Common myeloid progenitor, CD34-positive (primary cell): ENCODE measurements around the gene LONRF2.
"Not testable (repeated sequence)": the region's sequence is repeated elsewhere in the genome, so short reads cannot be mapped to it uniquely, and the experiment has no call there.

Experiments
- CTCF ChIA-PET: fragments of 350-600 bp; sonication (Branson Sonifier 250); formaldehyde crosslinking; loops from one replicate; lab custom pipeline; 2021; ENCODE audit warnings: antibody characterized with exemption; lab: Charles Lee
- POLR2A ChIA-PET: fragments of 350-600 bp; sonication (Branson Sonifier 250); formaldehyde crosslinking; loops from one replicate; lab custom pipeline; 2021; ENCODE audit warnings: antibody characterized with exemption; lab: Charles Lee
- DNase-seq, 3 donors: peaks; one replicate each; pipeline versions ENCODE4 v3.0.0 to v3.0.0-alpha.2; 2013
- H3K27ac ChIP-seq, 2 experiments: 1 replicate in 1 of 2; 2 replicates in 1 of 2; pipeline ENCODE4 v1.7.0; 2013; ENCODE audit warnings: inconsistent platforms in 2 of 2, low read length in 2 of 2, mild to moderate bottlenecking in 2 of 2, low read depth in 1 of 2, moderate library complexity in 1 of 2; ENCODE audit not compliant: severe bottlenecking in 2 of 2, insufficient read depth in 1 of 2, poor library complexity in 1 of 2
- H3K27me3 ChIP-seq, 5 experiments: replicated peaks in 2 of 5; 1 replicate in 3 of 5; 2 replicates in 2 of 5; pipeline versions ENCODE4 v1.6.1 to v1.7.0; 2013; ENCODE audit warnings: low read length in 4 of 5, mild to moderate bottlenecking in 2 of 5, moderate library complexity in 2 of 5, inconsistent platforms in 1 of 5; ENCODE audit not compliant: insufficient read depth in 5 of 5, control insufficient read depth in 4 of 5
- H3K36me3 ChIP-seq, 4 experiments: 1 replicate in 2 of 4; 2 replicates in 2 of 4; pipeline versions ENCODE4 v1.6.1 to v1.7.0; 2013; ENCODE audit warnings: low read length in 3 of 4, control low read depth in 1 of 4, mild to moderate bottlenecking in 1 of 4; ENCODE audit not compliant: control insufficient read depth in 4 of 4, insufficient read depth in 4 of 4
- H3K4me1 ChIP-seq, 4 experiments: 1 replicate in 3 of 4; 2 replicates in 1 of 4; pipeline versions ENCODE4 v1.6.1 to v1.7.1; 2013; ENCODE audit warnings: low read length in 3 of 4, mild to moderate bottlenecking in 3 of 4, control low read depth in 1 of 4, inconsistent platforms in 1 of 4, moderate library complexity in 1 of 4; ENCODE audit not compliant: control insufficient read depth in 4 of 4, insufficient read depth in 4 of 4; ENCODE audit errors: control extremely low read depth in 1 of 4
- H3K4me3 ChIP-seq, 7 experiments: 1 replicate in 4 of 7; 2 replicates in 3 of 7; pipeline versions ENCODE4 v1.5.1 to v1.7.0; 2013; ENCODE audit warnings: mild to moderate bottlenecking in 7 of 7, low read length in 6 of 7, moderate library complexity in 6 of 7, inconsistent platforms in 2 of 7, low read depth in 2 of 7, control low read depth in 1 of 7; ENCODE audit not compliant: insufficient read depth in 4 of 7, control insufficient read depth in 1 of 7; ENCODE audit errors: extremely low read depth in 1 of 7
- H3K9me3 ChIP-seq, 5 experiments: 1 replicate in 4 of 5; 2 replicates in 1 of 5; pipeline versions ENCODE4 v1.6.1 to v1.7.1; 2013; ENCODE audit warnings: low read length in 4 of 5, mild to moderate bottlenecking in 2 of 5, inconsistent platforms in 1 of 5, low read depth in 1 of 5, moderate library complexity in 1 of 5; ENCODE audit not compliant: control insufficient read depth in 4 of 5, insufficient read depth in 2 of 5; ENCODE audit errors: control extremely low read depth in 1 of 5
- WGBS: methylation state at CpG from one replicate; pipeline ENCODE4 v1.1.5; 2013; ENCODE audit not compliant: insufficient coverage; 5-methylcytosine and 5-hydroxymethylcytosine counted together

Gene LONRF2

DNA sequence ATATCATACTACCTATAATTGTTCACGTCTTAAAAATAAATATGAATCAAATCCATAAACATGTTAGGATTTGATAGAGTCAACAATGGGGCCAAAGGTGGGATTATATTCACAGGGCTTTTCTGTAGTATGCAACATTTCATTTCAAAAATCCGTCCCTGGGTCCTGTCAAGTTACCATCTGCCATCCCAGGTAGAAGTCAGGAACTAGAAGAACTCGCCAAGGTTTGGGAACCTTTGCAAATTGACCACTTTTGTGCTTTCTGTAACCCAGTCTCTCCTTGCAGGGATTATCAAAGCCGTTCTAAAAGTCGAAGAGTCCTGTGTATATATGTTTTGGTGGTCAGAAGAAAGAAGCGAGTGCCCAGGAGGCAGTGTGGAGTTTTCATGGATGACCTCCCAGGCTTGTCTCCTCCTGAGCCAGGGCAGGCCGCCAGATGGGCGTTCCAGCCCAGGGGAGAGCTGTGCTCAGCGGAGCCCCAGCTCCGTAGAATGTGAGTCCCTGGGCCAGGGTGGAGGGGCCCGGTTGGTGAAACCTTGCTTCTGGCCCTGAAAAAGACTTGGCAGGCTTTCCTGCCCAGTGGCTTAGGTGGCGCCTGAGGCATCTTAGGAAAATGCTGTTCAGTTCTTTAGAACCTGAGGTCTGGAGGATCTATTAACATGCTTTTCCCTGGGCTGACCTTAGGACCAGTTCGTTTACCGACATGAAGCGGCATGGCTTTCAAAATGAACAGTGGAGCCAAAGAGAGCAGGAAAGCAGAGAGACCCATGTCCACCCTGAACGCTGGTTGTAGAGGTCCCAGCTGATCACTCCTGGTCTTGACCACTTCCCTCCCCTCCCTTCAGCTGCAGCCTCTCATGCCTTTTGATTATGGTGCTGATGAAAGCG, 69.2 kb downstream of the LONRF2 start:
- no peaks in the 10 kb centered on the region for H3K36me3 ChIP-seq
- ChIA-PET POLR2A (no interaction called here), CTCF (interaction anchor here (2.4 kb wide), 1 partner anchor 10 kb away, joined by 17 read pairs; no protein-coding TSS in a partner anchor)
- no peak overlapping the region for H3K27ac ChIP-seq
- no peak overlapping the region for H3K4me3 ChIP-seq
- over 99% methylated on average over 15 of the region's 17 CpGs for WGBS
- DNase-seq = no peak
- H3K27me3 ChIP-seq = no peaks in the 10 kb centered on the region
- H3K9me3 ChIP-seq = no peaks in the 10 kb centered on the region
- no peaks in the 10 kb centered on the region for H3K4me1 ChIP-seq

DNA sequence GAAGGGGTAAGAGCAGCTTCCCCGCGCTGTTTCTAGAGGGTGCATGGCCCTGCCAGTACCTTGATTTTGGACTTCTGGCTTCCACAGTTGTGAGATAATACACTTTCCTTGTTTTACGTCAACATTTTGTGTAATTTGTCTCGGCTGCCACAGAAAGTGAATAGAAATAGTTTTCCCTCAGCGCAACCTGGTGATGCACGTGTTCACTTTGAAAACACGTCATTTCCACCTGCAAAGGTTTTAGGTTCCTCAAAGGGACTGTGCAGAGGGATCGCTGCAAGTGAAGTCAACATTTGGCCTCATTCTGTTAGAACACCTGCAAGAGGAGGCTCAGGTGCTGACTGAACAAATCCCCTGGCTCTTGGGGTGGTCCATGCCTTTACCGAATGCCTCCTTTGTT, 71.7 kb downstream of the LONRF2 start:
- ChIA-PET CTCF (interaction anchor here (1.4 kb wide), 1 partner anchor 692 kb away, joined by 5 read pairs; no protein-coding TSS in a partner anchor), POLR2A (no interaction called here)
- WGBS = 96% methylated on average over 9 of the region's 9 CpGs
- H3K4me3 ChIP-seq = no peak overlapping the region
- H3K36me3 ChIP-seq = no peaks in the 10 kb centered on the region
- H3K27ac ChIP-seq = no peak overlapping the region
- DNase-seq = no peak
- H3K27me3 ChIP-seq = no peaks in the 10 kb centered on the region
- H3K9me3 ChIP-seq = no peaks in the 10 kb centered on the region
- no peaks in the 10 kb centered on the region for H3K4me1 ChIP-seq

DNA sequence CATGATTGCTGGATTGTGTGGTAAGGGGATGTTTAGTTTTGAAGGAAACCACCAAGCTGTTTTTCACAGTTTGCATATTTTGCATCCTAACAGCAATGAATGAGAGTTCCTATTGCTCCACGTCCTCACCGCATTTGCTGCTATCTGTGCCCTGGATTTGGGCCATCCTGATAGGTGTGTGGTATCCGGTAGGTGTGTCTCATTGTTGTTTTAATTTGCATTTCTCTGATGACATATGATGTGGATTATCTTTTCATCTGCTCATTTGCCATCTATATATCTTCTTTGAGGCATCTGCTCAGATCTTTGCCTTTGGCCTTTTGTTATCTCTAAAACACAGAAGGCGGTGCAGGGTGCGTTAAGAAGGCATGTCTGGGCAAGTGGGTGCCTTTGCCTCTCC, 73.3 kb downstream of the LONRF2 start:
- H3K4me1 ChIP-seq = no peaks in the 10 kb centered on the region
- no peak overlapping the region for H3K4me3 ChIP-seq
- H3K36me3 ChIP-seq = no peaks in the 10 kb centered on the region
- H3K9me3 ChIP-seq = no peaks in the 10 kb centered on the region
- H3K27me3 ChIP-seq = no peaks in the 10 kb centered on the region
- ChIA-PET POLR2A (no interaction called here), CTCF (interaction anchor here (6.0 kb wide), 1 partner anchor 12 kb away, joined by 50 read pairs; no protein-coding TSS in a partner anchor)
- 93% methylated on average over 4 of the region's 5 CpGs for WGBS
- no peak for DNase-seq
- H3K27ac ChIP-seq = no peak overlapping the region

DNA sequence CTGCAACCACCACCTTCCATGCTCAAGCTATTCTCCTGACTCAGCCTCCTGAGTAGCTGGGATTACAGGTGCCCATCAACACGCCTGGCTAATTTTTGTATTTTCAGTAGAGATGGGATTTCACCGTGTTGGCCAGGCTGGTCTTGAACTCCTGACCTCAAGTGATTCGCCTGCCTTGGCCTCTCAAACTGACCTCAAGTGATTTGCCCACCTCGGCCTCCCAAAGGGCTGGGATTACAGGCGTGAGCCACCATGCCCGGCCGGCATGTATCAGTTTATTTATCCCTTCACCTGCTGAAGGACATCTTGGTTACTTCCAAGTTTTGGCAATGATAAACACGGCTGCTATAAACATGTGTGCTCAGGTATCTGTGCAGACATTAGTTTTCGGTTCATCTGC, 73.7 kb downstream of the LONRF2 start:
- H3K36me3 ChIP-seq, H3K9me3 ChIP-seq, H3K27me3 ChIP-seq, H3K27ac ChIP-seq, H3K4me3 ChIP-seq, DNase-seq, POLR2A ChIA-PET, H3K4me1 ChIP-seq: not testable (repeated sequence)
- CTCF ChIA-PET = interaction anchor here (1.3 to 6.0 kb wide), 2 partner anchors 12 to 523 kb away, joined by 3 to 50 read pairs; no protein-coding TSS in a partner anchor
- WGBS = 100% methylated on average over 6 of the region's 9 CpGs

DNA sequence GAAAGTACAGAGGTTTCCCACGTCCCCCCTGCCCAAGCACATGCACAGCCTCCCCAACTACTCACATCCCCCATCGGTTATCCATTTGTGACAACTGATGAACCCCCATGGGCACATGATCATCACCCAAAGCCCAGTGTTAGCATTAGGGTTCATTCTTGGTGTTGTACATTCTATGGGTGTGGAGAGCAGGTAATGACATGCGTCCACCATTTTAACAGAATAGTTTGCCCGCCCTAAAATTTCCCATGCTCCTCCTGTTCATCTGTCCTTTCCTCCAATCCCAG, 74.3 kb downstream of the LONRF2 start:
- Histone ChIP-seq H3K4me3 (no peak overlapping the region), H3K9me3 (no peaks in the 10 kb centered on the region), H3K27me3 (no peaks in the 10 kb centered on the region), H3K36me3 (no peaks in the 10 kb centered on the region), H3K27ac (no peak overlapping the region), H3K4me1 (no peaks in the 10 kb centered on the region)
- DNase-seq = no peak
- ChIA-PET POLR2A (no interaction called here), CTCF (interaction anchor here (1.3 to 6.0 kb wide), 2 partner anchors 13 to 522 kb away, joined by 3 to 50 read pairs; no protein-coding TSS in a partner anchor)
- 93% methylated on average over 2 of the region's 4 CpGs for WGBS

DNA sequence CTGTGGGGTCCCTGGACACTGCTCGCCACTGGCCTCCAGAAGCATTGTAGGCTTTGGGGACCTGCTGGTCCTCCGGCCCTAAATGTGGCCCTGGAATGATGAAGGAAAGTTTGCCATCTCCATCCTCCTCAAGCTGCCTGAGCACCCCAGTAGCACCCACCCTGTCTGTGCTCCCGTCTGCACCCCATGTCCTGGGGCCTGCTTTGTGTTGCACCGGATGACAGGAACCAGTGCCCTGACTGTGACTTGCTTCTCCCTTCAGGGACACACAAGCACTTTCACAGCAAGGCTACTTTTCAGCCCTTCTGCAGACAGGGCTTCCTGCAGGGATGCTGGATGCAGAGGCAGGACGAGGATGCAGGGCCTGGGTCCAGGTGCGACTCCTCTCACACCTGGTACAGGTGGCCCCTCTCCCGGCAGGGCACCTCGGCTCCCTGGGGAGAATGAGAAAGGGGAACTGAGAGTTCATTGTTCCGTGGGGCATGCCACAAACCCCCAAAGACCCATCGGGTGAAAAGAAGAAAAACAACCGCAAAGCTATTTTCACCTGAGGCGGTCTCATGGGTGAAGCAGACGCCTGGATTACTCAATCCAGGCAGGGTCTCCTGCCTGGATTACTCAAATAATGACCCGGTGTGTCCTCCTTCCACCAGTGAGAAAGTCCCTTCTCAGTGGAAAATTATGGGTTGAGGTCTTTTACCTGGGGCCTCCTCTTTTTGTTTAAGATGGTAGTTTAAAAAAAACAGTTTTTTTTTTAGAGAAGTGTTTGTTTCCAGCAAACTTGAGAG, 74.9 kb downstream of the LONRF2 start:
- H3K4me3 ChIP-seq = no peak overlapping the region
- no peaks in the 10 kb centered on the region for H3K9me3 ChIP-seq
- WGBS = 93% methylated on average over 8 of the region's 14 CpGs
- CTCF ChIA-PET = interaction anchor here (0.9 to 6.0 kb wide), 11 partner anchors 12 to 691 kb away, joined by 3 to 50 read pairs (median 5); no protein-coding TSS in a partner anchor
- no peaks in the 10 kb centered on the region for H3K4me1 ChIP-seq
- peak in 2 of 3 donors; percentile 14 to 40 for DNase-seq
- POLR2A ChIA-PET = no interaction called here
- H3K27ac ChIP-seq = no peak overlapping the region
- H3K36me3 ChIP-seq = no peaks in the 10 kb centered on the region
- no peaks in the 10 kb centered on the region for H3K27me3 ChIP-seq
